ENCODE results near the gene EGFR.

Gene EGFR

DNA sequence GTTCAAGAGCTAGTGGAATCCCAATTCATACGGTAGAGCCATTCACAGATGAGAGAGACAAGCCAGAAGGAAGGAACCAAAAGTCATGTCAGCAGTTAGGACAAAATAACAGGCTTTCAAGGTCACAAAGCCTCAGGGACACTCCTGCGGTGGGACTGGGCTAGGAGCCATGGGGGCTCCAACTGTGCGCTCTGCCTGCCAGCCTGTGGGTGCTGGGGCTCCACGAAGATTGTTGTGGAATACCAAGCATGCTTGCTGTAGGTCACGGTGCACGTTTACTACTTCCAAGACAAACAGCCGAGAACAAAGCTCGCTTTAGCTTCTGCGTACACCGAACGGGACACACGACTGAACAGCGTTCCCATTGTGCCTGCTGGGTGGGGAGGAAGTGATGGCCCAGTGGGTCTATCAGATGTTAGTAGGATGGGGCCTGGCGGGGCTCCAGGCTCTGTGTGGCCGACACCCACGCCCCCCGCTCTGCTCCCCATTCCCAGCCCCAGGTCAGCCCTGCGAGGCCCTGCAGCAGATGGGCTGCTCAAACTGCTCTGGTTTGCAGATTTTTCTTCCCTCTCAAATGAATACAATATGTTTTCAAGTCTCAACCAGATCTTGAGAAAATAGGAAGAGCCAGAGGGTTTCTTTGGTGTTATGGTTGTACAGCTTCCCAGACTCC is 158.9 kb downstream of the EGFR start:
- no peaks in the 10 kb centered on the region for H3K4me1 ChIP-seq (ENCODE audit: control insufficient read depth, insufficient read depth, low read length)
- H3K27me3 ChIP-seq (ENCODE audit: control insufficient read depth, insufficient read depth, low read length), result no peaks in the 10 kb centered on the region
- no peaks in the 10 kb centered on the region for H3K9me3 ChIP-seq (ENCODE audit: control insufficient read depth, insufficient read depth, low read depth, low read length)
- H3K4me3 ChIP-seq (ENCODE audit: low read depth, low read length), result no peak overlapping the region
- no peak overlapping the region for H3K27ac ChIP-seq (ENCODE audit: low read depth, low read length)
- H3K36me3 ChIP-seq (ENCODE audit: control insufficient read depth, insufficient read depth, low read length), result no peaks in the 10 kb centered on the region
- no peak overlapping the region for H3K9ac ChIP-seq (ENCODE audit: low read length)

DNA sequence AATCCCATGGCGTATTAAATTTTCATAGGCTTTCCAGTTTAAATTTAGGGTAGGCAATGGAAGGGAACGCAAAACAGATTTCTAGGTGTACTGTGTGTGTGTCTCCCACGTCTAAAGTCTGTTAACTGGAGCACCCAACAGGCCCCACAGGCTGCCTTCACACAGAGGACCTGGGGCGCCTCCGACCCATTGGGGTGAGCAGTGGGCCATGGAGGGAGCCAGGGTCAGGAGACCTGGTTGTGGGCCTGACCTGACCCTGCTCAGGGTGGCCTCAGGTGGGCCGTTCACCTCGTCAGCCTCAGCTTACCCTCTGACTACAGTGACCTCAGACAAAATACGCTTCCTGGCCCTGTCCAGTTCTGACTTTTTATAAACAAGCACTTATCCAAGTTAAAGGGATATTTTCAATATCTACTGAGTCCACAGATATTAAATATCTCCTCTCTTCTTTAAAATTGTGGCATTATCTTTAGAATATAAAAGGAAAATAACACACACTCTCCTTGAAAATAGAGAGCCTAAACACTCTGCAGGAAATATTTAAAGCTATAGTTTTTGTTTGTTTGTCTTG is 159.6 kb downstream of the EGFR start:
- H3K9ac ChIP-seq (ENCODE audit: low read length), result no peak overlapping the region
- no peaks in the 10 kb centered on the region for H3K9me3 ChIP-seq (ENCODE audit: control insufficient read depth, insufficient read depth, low read depth, low read length)
- no peaks in the 10 kb centered on the region for H3K4me1 ChIP-seq (ENCODE audit: control insufficient read depth, insufficient read depth, low read length)
- H3K27me3 ChIP-seq (ENCODE audit: control insufficient read depth, insufficient read depth, low read length), result no peaks in the 10 kb centered on the region
- H3K36me3 ChIP-seq (ENCODE audit: control insufficient read depth, insufficient read depth, low read length), result no peaks in the 10 kb centered on the region
- no peak overlapping the region for H3K4me3 ChIP-seq (ENCODE audit: low read depth, low read length)
- no peak overlapping the region for H3K27ac ChIP-seq (ENCODE audit: low read depth, low read length)

DNA sequence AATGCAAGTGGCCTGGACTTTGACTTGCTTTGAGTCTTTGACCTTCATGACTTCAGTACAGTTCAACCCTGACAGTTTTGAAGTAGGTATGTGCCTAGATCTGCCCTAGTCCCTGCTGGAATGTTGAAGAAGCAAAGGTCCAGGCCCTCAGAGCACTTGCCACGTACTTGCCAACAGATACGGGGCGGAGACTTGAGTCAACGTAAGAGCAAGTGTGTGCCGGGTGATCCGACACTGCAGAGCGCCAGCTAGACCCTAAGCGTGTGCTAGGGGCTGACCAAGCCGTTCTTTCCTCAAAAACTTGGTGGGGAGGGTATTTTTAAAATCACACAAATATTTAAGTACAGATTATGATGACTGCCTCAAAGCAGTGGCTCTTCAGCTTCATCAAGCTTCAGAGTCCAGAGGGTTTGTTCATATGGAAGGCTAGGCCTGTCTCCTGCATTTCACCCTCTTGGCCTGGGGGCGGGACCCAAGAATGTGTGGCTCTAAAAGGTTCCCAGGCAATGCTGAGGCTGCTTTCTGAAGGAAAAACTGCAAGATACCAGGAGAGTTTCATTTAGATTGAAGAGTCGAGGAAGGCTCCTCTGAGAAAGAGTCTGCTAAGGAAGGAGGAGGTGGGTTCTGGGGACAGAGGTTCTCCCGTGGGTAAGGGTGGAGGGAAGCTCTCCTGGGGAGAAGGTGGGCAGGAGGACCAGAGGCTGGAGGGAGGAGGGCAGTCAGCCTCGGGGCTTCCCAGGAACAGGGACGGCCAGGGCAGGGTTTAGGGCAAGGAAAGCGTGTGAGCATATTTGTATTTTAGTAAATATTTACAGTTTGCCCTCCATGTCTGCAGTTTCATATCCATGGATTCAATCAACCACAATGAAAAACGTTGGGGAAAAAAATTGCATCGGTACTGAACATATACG is 160.3 kb downstream of the EGFR start:
- no peak overlapping the region for H3K9ac ChIP-seq (ENCODE audit: low read length)
- no peaks in the 10 kb centered on the region for H3K4me1 ChIP-seq (ENCODE audit: control insufficient read depth, insufficient read depth, low read length)
- H3K4me3 ChIP-seq (ENCODE audit: low read depth, low read length), result no peak overlapping the region
- H3K27me3 ChIP-seq (ENCODE audit: control insufficient read depth, insufficient read depth, low read length), result no peaks in the 10 kb centered on the region
- H3K27ac ChIP-seq (ENCODE audit: low read depth, low read length), result no peak overlapping the region
- no peaks in the 10 kb centered on the region for H3K9me3 ChIP-seq (ENCODE audit: control insufficient read depth, insufficient read depth, low read depth, low read length)
- no peaks in the 10 kb centered on the region for H3K36me3 ChIP-seq (ENCODE audit: control insufficient read depth, insufficient read depth, low read length)

DNA sequence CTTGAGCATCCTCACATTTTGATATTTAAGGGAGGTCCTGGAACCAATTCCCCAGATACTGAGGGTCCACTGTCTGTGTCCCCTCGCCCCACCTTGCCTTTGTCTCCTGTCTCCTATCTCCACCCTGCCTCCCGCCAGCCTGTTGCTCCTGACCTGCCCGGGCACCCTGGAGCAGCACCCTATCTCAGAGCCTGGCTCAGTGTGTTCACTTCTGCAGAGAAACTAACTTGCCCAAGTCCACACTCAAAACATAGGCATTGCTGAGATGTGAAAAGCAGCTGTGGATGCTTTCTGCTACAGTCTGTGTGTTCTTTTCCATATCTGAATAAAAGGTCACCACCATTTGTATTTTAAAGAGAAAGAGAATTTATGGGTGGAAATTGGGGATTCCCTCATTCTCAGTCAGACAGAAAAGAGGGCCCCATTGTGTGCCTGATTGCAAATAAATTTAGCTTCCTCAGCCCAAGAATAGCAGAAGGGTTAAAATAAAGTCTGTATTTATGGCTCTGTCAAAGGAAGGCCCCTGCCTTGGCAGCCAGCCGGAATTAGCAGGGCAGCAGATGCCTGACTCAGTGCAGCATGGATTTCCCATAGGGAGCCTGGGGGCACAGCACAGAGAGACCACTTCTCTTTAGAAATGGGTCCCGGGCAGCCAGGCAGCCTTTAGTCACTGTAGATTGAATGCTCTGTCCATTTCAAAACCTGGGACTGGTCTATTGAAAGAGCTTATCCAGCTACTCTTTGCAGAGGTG is 161.3 kb downstream of the EGFR start:
- Histone ChIP-seq H3K4me3 (ENCODE audit: low read depth, low read length) (no peak overlapping the region), H3K36me3 (ENCODE audit: control insufficient read depth, insufficient read depth, low read length) (no peaks in the 10 kb centered on the region), H3K27ac (ENCODE audit: low read depth, low read length) (no peak overlapping the region), H3K27me3 (ENCODE audit: control insufficient read depth, insufficient read depth, low read length) (no peaks in the 10 kb centered on the region), H3K9me3 (ENCODE audit: control insufficient read depth, insufficient read depth, low read depth, low read length) (no peaks in the 10 kb centered on the region), H3K9ac (ENCODE audit: low read length) (no peak overlapping the region), H3K4me1 (ENCODE audit: control insufficient read depth, insufficient read depth, low read length) (no peaks in the 10 kb centered on the region)

DNA sequence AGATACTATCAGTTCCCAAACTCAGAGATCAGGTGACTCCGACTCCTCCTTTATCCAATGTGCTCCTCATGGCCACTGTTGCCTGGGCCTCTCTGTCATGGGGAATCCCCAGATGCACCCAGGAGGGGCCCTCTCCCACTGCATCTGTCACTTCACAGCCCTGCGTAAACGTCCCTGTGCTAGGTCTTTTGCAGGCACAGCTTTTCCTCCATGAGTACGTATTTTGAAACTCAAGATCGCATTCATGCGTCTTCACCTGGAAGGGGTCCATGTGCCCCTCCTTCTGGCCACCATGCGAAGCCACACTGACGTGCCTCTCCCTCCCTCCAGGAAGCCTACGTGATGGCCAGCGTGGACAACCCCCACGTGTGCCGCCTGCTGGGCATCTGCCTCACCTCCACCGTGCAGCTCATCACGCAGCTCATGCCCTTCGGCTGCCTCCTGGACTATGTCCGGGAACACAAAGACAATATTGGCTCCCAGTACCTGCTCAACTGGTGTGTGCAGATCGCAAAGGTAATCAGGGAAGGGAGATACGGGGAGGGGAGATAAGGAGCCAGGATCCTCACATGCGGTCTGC is 162.2 kb downstream of the EGFR start:
- Histone ChIP-seq H3K27me3 (ENCODE audit: control insufficient read depth, insufficient read depth, low read length) (no peaks in the 10 kb centered on the region), H3K4me3 (ENCODE audit: low read depth, low read length) (no peak overlapping the region), H3K9ac (ENCODE audit: low read length) (no peak overlapping the region), H3K9me3 (ENCODE audit: control insufficient read depth, insufficient read depth, low read depth, low read length) (no peaks in the 10 kb centered on the region), H3K27ac (ENCODE audit: low read depth, low read length) (no peak overlapping the region), H3K4me1 (ENCODE audit: control insufficient read depth, insufficient read depth, low read length) (peaks cover 2% of the 10 kb centered on the region; the same call in 1 of the 2 replicates), H3K36me3 (ENCODE audit: control insufficient read depth, insufficient read depth, low read length) (no peaks in the 10 kb centered on the region)

DNA sequence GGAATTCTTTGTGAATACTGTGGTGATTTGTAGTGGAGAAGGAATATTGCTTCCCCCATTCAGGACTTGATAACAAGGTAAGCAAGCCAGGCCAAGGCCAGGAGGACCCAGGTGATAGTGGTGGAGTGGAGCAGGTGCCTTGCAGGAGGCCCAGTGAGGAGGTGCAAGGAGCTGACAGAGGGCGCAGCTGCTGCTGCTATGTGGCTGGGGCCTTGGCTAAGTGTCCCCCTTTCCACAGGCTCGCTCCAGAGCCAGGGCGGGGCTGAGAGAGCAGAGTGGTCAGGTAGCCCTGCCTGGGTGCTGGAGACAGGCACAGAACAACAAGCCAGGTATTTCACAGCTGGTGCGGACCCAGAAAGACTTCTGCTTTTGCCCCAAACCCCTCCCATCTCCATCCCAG is 162.9 kb downstream of the EGFR start:
- no peak overlapping the region for H3K27ac ChIP-seq (ENCODE audit: low read depth, low read length)
- H3K9me3 ChIP-seq (ENCODE audit: control insufficient read depth, insufficient read depth, low read depth, low read length), result no peaks in the 10 kb centered on the region
- no peaks in the 10 kb centered on the region for H3K36me3 ChIP-seq (ENCODE audit: control insufficient read depth, insufficient read depth, low read length)
- no peak overlapping the region for H3K9ac ChIP-seq (ENCODE audit: low read length)
- peaks cover 9% of the 10 kb centered on the region; the same call in 1 of the 2 replicates for H3K4me1 ChIP-seq (ENCODE audit: control insufficient read depth, insufficient read depth, low read length)
- no peaks in the 10 kb centered on the region for H3K27me3 ChIP-seq (ENCODE audit: control insufficient read depth, insufficient read depth, low read length)
- no peak overlapping the region for H3K4me3 ChIP-seq (ENCODE audit: low read depth, low read length)

DNA sequence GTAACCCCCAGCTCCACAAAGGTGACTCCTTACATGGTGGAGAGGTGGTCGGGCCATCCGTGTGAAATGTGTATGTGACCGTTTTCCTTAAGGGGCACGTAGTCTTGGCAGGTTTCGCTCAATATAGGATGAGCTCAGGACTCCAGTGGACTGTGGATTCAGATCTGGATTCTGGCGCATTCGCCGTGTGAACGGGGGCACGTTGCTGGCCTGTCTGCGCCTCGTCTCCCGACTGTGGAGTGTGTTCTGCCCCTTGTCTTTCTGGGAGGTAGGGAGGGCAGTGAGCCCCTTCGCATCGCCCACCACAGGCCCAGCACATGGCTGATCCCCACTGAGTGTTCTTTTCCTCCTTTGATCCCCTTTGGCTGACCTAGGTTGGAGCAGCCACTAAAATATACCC is 165.1 kb downstream of the EGFR start:
- H3K36me3 ChIP-seq (ENCODE audit: control insufficient read depth, insufficient read depth, low read length), result no peaks in the 10 kb centered on the region
- H3K27ac ChIP-seq (ENCODE audit: low read depth, low read length), result no peak overlapping the region
- peaks cover 17% of the 10 kb centered on the region; the same call in 1 of the 2 replicates for H3K4me1 ChIP-seq (ENCODE audit: control insufficient read depth, insufficient read depth, low read length)
- H3K9ac ChIP-seq (ENCODE audit: low read length), result no peak overlapping the region
- no peaks in the 10 kb centered on the region for H3K9me3 ChIP-seq (ENCODE audit: control insufficient read depth, insufficient read depth, low read depth, low read length)
- no peaks in the 10 kb centered on the region for H3K27me3 ChIP-seq (ENCODE audit: control insufficient read depth, insufficient read depth, low read length)
- H3K4me3 ChIP-seq (ENCODE audit: low read depth, low read length), result no peak overlapping the region

DNA sequence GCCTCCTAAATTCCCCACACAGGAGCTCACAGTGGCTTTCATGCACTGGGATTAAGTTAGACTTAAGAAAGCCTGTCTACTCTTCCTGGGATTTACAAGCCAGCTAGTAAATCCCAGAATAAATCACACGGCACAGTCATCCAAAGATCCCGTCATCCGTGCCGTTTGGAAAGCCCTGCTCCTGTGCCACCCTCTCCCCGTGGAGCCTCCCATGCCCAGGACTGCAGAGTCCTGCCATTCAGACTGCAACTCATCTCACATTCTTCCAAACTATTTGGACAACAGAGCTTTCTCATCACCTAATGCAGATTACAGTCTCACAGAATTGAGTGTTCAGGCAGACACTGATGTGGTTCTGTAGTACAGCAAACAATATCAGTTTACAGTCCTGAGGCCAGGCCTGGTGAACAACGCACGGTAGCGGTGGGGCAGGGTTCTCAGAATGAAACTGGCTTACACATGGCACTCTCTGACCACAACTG is 166.5 kb downstream of the EGFR start:
- Histone ChIP-seq H3K36me3 (ENCODE audit: control insufficient read depth, insufficient read depth, low read length) (no peaks in the 10 kb centered on the region), H3K9ac (ENCODE audit: low read length) (no peak overlapping the region), H3K27ac (ENCODE audit: low read depth, low read length) (no peak overlapping the region)

DNA sequence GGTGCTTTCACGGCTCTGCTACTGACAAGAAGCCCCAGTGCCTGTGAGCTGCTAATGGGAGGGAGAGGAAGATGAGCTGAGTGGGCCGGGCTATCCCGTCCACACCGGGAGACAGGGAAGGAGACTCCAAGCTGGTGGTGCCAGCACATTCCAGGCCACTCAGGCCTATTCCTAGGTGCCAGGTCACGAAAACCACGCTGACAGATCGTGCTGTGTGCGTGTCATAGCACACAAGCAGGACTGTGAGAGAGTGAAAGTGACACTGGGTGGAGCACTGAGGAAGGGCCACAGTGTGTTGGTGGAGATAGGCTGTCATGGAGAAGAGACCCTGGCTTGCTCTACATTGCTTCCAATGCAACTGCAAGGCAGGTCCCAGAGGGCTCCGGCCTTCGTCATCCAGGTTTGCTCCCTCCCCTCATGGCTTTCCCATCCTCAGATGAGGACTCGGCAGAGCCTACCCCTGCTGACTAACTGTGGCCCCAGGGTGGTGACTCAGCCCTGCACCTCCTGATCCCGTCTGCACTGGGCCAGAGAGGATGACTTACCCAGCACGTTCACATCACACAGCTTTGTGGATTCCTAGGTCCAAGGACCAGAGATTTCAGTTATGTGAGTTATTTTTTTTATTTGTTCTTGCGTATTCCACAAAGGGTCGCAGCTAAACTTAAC is 167.3 kb downstream of the EGFR start:
- Histone ChIP-seq H3K27me3 (ENCODE audit: control insufficient read depth, insufficient read depth, low read length) (no peaks in the 10 kb centered on the region), H3K4me1 (ENCODE audit: control insufficient read depth, insufficient read depth, low read length) (peaks cover 35% of the 10 kb centered on the region), H3K9ac (ENCODE audit: low read length) (no peak overlapping the region), H3K4me3 (ENCODE audit: low read depth, low read length) (no peak overlapping the region), H3K9me3 (ENCODE audit: control insufficient read depth, insufficient read depth, low read depth, low read length) (no peaks in the 10 kb centered on the region), H3K27ac (ENCODE audit: low read depth, low read length) (no peak overlapping the region), H3K36me3 (ENCODE audit: control insufficient read depth, insufficient read depth, low read length) (no peaks in the 10 kb centered on the region)

More for the DNA sequence above, 166.5 kb downstream of the EGFR start:
- Histone ChIP-seq H3K9me3 (ENCODE audit: control insufficient read depth, insufficient read depth, low read depth, low read length) (no peaks in the 10 kb centered on the region), H3K4me1 (ENCODE audit: control insufficient read depth, insufficient read depth, low read length) (peaks cover 31% of the 10 kb centered on the region), H3K27me3 (ENCODE audit: control insufficient read depth, insufficient read depth, low read length) (no peaks in the 10 kb centered on the region), H3K4me3 (ENCODE audit: low read depth, low read length) (no peak overlapping the region)

Data from HUES6 (cell line).